GM20000 (cell line): ENCODE measurements around the gene CNPY1.
A peak's percentile ranks its signal among the peaks of the same experiment; 100 is the strongest.

Experiments used
- DNase-seq: peaks from one replicate; pipeline ENCODE4 v3.0.0; 2012; ENCODE audit warnings: low spot score
- TF ChIP-seq, protein P1 (sequence below): IDR thresholded peaks from 2 replicates; pipeline ENCODE4 v1.5.1; 2012; ENCODE audit warnings: mild to moderate bottlenecking, control low read depth; ENCODE audit errors: extremely low read depth, missing control alignments

The CNPY1 gene

GRCh38 chr7:155464948-155465739, 81.2 kb downstream of the CNPY1 start:
- peak; percentile 40 for DNase-seq
- TF ChIP-seq, protein P1, sequence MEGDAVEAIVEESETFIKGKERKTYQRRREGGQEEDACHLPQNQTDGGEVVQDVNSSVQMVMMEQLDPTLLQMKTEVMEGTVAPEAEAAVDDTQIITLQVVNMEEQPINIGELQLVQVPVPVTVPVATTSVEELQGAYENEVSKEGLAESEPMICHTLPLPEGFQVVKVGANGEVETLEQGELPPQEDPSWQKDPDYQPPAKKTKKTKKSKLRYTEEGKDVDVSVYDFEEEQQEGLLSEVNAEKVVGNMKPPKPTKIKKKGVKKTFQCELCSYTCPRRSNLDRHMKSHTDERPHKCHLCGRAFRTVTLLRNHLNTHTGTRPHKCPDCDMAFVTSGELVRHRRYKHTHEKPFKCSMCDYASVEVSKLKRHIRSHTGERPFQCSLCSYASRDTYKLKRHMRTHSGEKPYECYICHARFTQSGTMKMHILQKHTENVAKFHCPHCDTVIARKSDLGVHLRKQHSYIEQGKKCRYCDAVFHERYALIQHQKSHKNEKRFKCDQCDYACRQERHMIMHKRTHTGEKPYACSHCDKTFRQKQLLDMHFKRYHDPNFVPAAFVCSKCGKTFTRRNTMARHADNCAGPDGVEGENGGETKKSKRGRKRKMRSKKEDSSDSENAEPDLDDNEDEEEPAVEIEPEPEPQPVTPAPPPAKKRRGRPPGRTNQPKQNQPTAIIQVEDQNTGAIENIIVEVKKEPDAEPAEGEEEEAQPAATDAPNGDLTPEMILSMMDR: no peak

DNA sequence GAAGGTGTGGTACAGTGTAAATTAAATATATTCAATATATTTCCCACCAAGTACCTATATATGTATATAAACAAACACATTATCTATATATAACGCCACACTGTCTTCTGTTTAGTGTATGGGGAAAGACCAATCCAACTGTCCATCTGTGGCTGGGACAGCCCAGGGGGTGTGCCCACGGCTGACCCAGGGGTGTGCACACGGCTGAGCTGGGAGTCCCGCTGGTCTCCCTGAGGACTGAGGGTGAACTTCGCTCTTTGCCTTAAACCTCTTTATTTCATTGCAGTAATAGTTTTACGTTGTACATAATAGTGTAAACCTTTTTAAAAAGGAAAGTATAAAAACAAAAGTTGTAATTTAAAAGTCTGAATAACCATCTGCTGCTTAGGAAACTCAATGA, 82.2 kb downstream of the CNPY1 start:
- TF ChIP-seq, protein P1: no peak
- DNase-seq: no peak

DNA sequence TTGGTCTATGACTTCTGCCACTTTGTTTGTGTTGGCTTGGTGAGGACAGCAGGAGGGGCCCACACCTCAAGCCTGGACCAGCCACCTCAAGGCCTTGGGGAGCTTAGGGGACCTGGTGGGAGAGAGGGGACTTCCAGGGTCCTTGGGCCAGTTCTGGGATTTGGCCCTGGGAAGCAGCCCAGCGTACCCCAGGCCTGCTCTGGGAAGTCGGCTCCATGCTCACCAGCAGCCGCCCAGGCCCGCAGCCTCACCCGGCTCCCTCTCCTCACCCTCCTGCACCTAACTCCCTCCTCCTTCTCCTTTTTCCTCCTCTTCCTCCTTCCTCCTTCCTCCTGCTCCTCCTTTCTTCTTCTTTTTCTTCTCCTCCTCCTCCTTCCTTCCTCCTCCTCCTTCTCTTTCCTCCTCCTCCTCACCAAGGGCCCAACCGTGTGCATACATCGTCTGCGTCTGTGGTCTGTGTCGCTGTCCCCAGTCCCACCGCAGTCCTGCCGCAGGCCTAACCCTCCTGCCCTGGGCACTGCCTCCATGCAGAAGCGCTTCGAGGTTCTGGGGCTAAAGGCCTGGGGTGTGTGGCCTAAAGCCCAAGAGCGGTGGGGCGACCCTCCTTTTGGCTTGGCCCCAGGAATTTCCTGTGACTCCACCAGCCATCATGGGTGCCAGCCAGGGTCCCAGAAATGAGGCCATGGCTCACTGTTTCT, 83.1 kb downstream of the CNPY1 start:
- DNase-seq: peak; percentile 37
- TF ChIP-seq, protein P1: no peak

DNA sequence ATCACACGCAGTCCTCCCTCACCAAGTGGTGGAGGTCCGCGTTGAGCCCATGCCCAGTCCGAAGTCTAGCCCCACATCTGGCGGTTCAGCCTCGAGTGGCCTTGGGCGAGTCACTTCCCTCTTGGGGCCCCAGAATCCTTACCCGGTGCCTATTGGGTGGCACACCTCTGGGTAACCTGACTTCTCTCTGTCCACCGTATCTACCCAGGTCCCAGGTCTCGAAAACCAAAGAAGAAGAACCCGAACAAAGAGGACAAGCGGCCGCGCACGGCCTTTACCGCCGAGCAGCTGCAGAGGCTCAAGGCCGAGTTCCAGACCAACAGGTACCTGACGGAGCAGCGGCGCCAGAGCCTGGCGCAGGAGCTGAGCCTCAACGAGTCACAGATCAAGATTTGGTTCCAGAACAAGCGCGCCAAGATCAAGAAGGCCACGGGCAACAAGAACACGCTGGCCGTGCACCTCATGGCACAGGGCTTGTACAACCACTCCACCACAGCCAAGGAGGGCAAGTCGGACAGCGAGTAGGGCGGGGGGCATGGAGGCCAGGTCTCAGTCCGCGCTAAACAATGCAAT, 84.1 kb downstream of the CNPY1 start:
- TF ChIP-seq, protein P1: no peak
- no peak for DNase-seq

DNA sequence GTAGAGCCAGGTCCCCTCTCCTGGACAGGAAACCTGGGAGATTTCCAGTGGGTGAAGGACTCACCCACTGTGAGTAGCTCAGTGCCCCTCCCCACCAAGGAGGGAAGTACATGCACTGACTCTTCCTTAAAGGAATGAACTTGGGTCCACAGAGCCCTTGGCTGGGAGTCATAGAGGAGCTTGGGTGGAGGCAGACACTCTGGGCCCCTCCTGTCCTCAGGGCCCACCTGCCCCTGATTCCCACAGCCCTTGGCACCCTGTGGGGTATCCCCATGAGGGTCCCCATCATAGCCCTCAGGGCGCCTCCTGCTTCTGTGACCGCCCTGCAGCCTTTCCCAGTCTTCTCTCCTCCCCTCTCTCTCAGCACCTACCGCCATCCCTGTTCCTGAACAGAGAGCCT, 84.7 kb downstream of the CNPY1 start:
- no peak for DNase-seq
- TF ChIP-seq, protein P1: no peak

DNA sequence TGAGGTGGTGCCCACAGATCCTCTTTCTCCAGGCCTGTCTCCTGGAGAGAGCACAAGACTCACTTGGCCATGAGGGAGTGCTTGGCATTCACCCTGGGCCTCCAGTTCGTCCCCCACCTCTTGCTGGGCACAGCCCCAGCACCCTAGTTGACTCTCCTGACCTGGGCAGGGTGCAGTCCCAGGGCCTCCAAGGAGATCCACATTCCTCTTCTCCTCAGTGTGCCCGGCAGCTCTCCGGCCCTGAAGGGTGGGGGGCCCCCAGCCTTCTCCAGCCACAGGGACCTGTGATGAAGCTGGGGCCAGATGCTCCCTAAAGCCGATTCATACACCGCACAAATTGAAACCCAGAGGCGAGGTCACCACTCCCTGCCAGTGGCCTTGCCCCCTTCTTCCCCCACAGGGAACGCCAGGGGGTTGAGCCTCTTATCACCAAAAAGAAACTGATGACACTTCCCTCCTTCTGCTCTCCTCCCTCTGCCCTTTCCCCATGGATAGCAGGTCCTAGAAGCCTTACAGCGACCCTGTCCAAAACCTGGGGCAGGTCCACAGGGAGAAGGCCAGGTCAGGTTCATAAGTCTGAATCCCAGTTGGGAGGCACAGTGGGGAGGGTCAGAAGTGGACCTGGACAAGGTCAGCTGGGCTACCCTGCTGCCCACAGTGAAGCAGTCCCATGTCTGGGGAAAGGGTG, 85.3 kb downstream of the CNPY1 start:
- DNase-seq: peak; percentile 26
- TF ChIP-seq, protein P1: no peak
